Activated naive CD4-positive, alpha-beta T cell treated with anti-CD3 and anti-CD28 coated beads, Interleukin-2, amount 50 U/mL, for 24 hours (primary cell): ENCODE results near the gene SRGAP1.
"Not testable (repeated sequence)": the region's sequence is repeated elsewhere in the genome, so short reads cannot be mapped to it uniquely, and the experiment has no call there.

Experiments used
- H3K27ac Mint-ChIP-seq: one replicate; pipeline ENCODE4 v1.8.0; 2021; ENCODE audit warnings: mild to moderate bottlenecking, mixed read lengths
- H3K27me3 Mint-ChIP-seq: one replicate; pipeline ENCODE4 v1.8.0; 2021; ENCODE audit warnings: mixed read lengths
- H3K36me3 Mint-ChIP-seq: one replicate; pipeline ENCODE4 v1.8.0; 2021; ENCODE audit warnings: mixed read lengths
- H3K4me1 Mint-ChIP-seq: one replicate; pipeline ENCODE4 v1.8.0; 2021; ENCODE audit warnings: mixed read lengths
- H3K4me3 Mint-ChIP-seq: one replicate; pipeline ENCODE4 v1.8.0; 2021; ENCODE audit warnings: mild to moderate bottlenecking, mixed read lengths
- H3K9me3 Mint-ChIP-seq: one replicate; pipeline ENCODE4 v1.8.0; 2021; ENCODE audit warnings: mixed read lengths

The SRGAP1 gene

GRCh38 chr12:63849641-63850040 lies 5.1 kb downstream of the SRGAP1 start:
- Mint-ChIP-seq H3K27me3 (peaks cover 15% of the 10 kb centered on the region), H3K36me3 (no peaks in the 10 kb centered on the region), H3K4me3 (no peak overlapping the region), H3K27ac (no peak overlapping the region), H3K4me1 (peaks cover 3% of the 10 kb centered on the region), H3K9me3 (no peaks in the 10 kb centered on the region)

GRCh38 chr12:63853978-63854377 lies 9.5 kb downstream of the SRGAP1 start:
- no peaks in the 10 kb centered on the region for H3K4me1 Mint-ChIP-seq
- H3K27ac Mint-ChIP-seq = no peak overlapping the region
- peaks cover 6% of the 10 kb centered on the region for H3K27me3 Mint-ChIP-seq
- H3K36me3 Mint-ChIP-seq = no peaks in the 10 kb centered on the region
- no peaks in the 10 kb centered on the region for H3K9me3 Mint-ChIP-seq
- H3K4me3 Mint-ChIP-seq = no peak overlapping the region

GRCh38 chr12:63855299-63855698 lies 10.8 kb downstream of the SRGAP1 start:
- Mint-ChIP-seq H3K4me1 (no peaks in the 10 kb centered on the region), H3K9me3 (no peaks in the 10 kb centered on the region), H3K36me3 (no peaks in the 10 kb centered on the region), H3K27me3 (peaks cover 6% of the 10 kb centered on the region), H3K27ac (no peak overlapping the region), H3K4me3 (no peak overlapping the region)

- no peaks in the 10 kb centered on the region for H3K9me3 Mint-ChIP-seq
- H3K36me3 Mint-ChIP-seq = no peaks in the 10 kb centered on the region
- H3K27me3 Mint-ChIP-seq = peaks cover 9% of the 10 kb centered on the region
- no peak overlapping the region for H3K27ac Mint-ChIP-seq
- no peaks in the 10 kb centered on the region for H3K4me1 Mint-ChIP-seq
- no peak overlapping the region for H3K4me3 Mint-ChIP-seq
Measured at GRCh38 chr12:63857771-63858670, 13.5 kb downstream of the SRGAP1 start.

GRCh38 chr12:63859880-63860279 lies 15.4 kb downstream of the SRGAP1 start:
- not testable (repeated sequence) for H3K27ac Mint-ChIP-seq, H3K4me1 Mint-ChIP-seq, H3K36me3 Mint-ChIP-seq, H3K4me3 Mint-ChIP-seq, H3K9me3 Mint-ChIP-seq, H3K27me3 Mint-ChIP-seq

- no peak overlapping the region for H3K27ac Mint-ChIP-seq
- H3K27me3 Mint-ChIP-seq = peaks cover 4% of the 10 kb centered on the region
- no peaks in the 10 kb centered on the region for H3K36me3 Mint-ChIP-seq
- H3K9me3 Mint-ChIP-seq = no peaks in the 10 kb centered on the region
- H3K4me3 Mint-ChIP-seq = no peak overlapping the region
- no peaks in the 10 kb centered on the region for H3K4me1 Mint-ChIP-seq
Measured at GRCh38 chr12:63862187-63862968, 17.9 kb downstream of the SRGAP1 start.

- Mint-ChIP-seq H3K27ac (no peak overlapping the region), H3K4me1 (no peaks in the 10 kb centered on the region), H3K36me3 (no peaks in the 10 kb centered on the region), H3K4me3 (no peak overlapping the region), H3K27me3 (peaks cover 4% of the 10 kb centered on the region), H3K9me3 (no peaks in the 10 kb centered on the region)
Measured at GRCh38 chr12:63862969-63863230, 18.4 kb downstream of the SRGAP1 start.

GRCh38 chr12:63863658-63864453 lies 19.4 kb downstream of the SRGAP1 start:
- no peaks in the 10 kb centered on the region for H3K9me3 Mint-ChIP-seq

GRCh38 chr12:63864454-63864706 lies 19.9 kb downstream of the SRGAP1 start:
- H3K36me3 Mint-ChIP-seq = no peaks in the 10 kb centered on the region
- H3K4me3 Mint-ChIP-seq = no peak overlapping the region
- H3K27ac Mint-ChIP-seq = no peak overlapping the region
- H3K27me3 Mint-ChIP-seq = peaks cover 6% of the 10 kb centered on the region
- no peaks in the 10 kb centered on the region for H3K9me3 Mint-ChIP-seq
- no peaks in the 10 kb centered on the region for H3K4me1 Mint-ChIP-seq

More at GRCh38 chr12:63863658-63864453, 19.4 kb downstream of the SRGAP1 start:
- H3K4me1 Mint-ChIP-seq = no peaks in the 10 kb centered on the region
- H3K4me3 Mint-ChIP-seq = no peak overlapping the region
- no peak overlapping the region for H3K27ac Mint-ChIP-seq
- no peaks in the 10 kb centered on the region for H3K36me3 Mint-ChIP-seq
- H3K27me3 Mint-ChIP-seq = peaks cover 6% of the 10 kb centered on the region

- Mint-ChIP-seq H3K4me1 (no peaks in the 10 kb centered on the region), H3K9me3 (no peaks in the 10 kb centered on the region), H3K4me3 (no peak overlapping the region), H3K36me3 (no peaks in the 10 kb centered on the region), H3K27me3 (peaks cover 9% of the 10 kb centered on the region), H3K27ac (no peak overlapping the region)
Measured at GRCh38 chr12:63865448-63865847, 20.9 kb downstream of the SRGAP1 start.

- Mint-ChIP-seq H3K4me3 (no peak overlapping the region), H3K9me3 (no peaks in the 10 kb centered on the region), H3K27me3 (peaks cover 8% of the 10 kb centered on the region), H3K36me3 (no peaks in the 10 kb centered on the region), H3K4me1 (no peaks in the 10 kb centered on the region), H3K27ac (no peak overlapping the region)
Measured at GRCh38 chr12:63867053-63867452, 22.6 kb downstream of the SRGAP1 start.

- Mint-ChIP-seq H3K9me3 (no peaks in the 10 kb centered on the region), H3K27me3 (peaks cover 9% of the 10 kb centered on the region), H3K4me3 (no peak overlapping the region), H3K4me1 (no peaks in the 10 kb centered on the region), H3K27ac (no peak overlapping the region), H3K36me3 (no peaks in the 10 kb centered on the region)
Measured at GRCh38 chr12:63869656-63870055, 25.2 kb downstream of the SRGAP1 start.

GRCh38 chr12:63870838-63871237 lies 26.3 kb downstream of the SRGAP1 start:
- Mint-ChIP-seq H3K4me1 (no peaks in the 10 kb centered on the region), H3K36me3 (no peaks in the 10 kb centered on the region), H3K4me3 (no peak overlapping the region), H3K27ac (no peak overlapping the region), H3K9me3 (no peaks in the 10 kb centered on the region), H3K27me3 (peaks cover 9% of the 10 kb centered on the region)

GRCh38 chr12:63874897-63875480 lies 30.5 kb downstream of the SRGAP1 start:
- no peaks in the 10 kb centered on the region for H3K36me3 Mint-ChIP-seq
- no peaks in the 10 kb centered on the region for H3K4me1 Mint-ChIP-seq
- H3K9me3 Mint-ChIP-seq = no peaks in the 10 kb centered on the region
- H3K4me3 Mint-ChIP-seq = no peak overlapping the region
- H3K27ac Mint-ChIP-seq = no peak overlapping the region
- peaks cover 3% of the 10 kb centered on the region for H3K27me3 Mint-ChIP-seq

- Mint-ChIP-seq H3K27ac (no peak overlapping the region), H3K4me3 (no peak overlapping the region), H3K27me3 (peaks cover 4% of the 10 kb centered on the region)
Measured at GRCh38 chr12:63875703-63876102, 31.2 kb downstream of the SRGAP1 start.

GRCh38 chr12:63876980-63877379 lies 32.5 kb downstream of the SRGAP1 start:
- no peak overlapping the region for H3K4me3 Mint-ChIP-seq
- H3K27me3 Mint-ChIP-seq = peaks cover 4% of the 10 kb centered on the region
- no peaks in the 10 kb centered on the region for H3K36me3 Mint-ChIP-seq
- H3K27ac Mint-ChIP-seq = no peak overlapping the region
- H3K9me3 Mint-ChIP-seq = no peaks in the 10 kb centered on the region
- H3K4me1 Mint-ChIP-seq = no peaks in the 10 kb centered on the region

More at GRCh38 chr12:63875703-63876102, 31.2 kb downstream of the SRGAP1 start:
- Mint-ChIP-seq H3K36me3 (no peaks in the 10 kb centered on the region), H3K9me3 (no peaks in the 10 kb centered on the region), H3K4me1 (no peaks in the 10 kb centered on the region)
